Calu3 (cell line): ENCODE results near the gene SYN1. TPM values are rescaled to one million over a fixed set of nuclear protein-coding genes. Genes with fewer than 3 reads are reported as not detected.

ENCODE experiments used
- BruUV-seq: library from RNA; stranded (reverse); fragments of 400-500 nt; replicated peaks from 2 replicates; lab custom pipeline; 2021; lab: Mats Ljungman, UMichigan
- CTCF ChIA-PET: fragments of 300-600 bp; sonication (Branson Sonifier 250); formaldehyde crosslinking; loops from one replicate; lab custom pipeline; 2022; ENCODE audit warnings: antibody characterized with exemption; lab: Charles Lee
- DNase-seq: peaks from one replicate; pipeline ENCODE4 v3.0.0; 2022
- H3K27ac Mint-ChIP-seq: one replicate; pipeline ENCODE4 v1.8.0; 2022; ENCODE audit warnings: mixed read lengths; ENCODE audit not compliant: unreplicated experiment
- H3K27me3 Mint-ChIP-seq: one replicate; pipeline ENCODE4 v1.8.0; 2022; ENCODE audit warnings: mixed read lengths; ENCODE audit not compliant: unreplicated experiment
- H3K36me3 Mint-ChIP-seq: one replicate; pipeline ENCODE4 v1.8.0; 2022; ENCODE audit warnings: mild to moderate bottlenecking, moderate library complexity, mixed read lengths; ENCODE audit not compliant: insufficient read depth, unreplicated experiment
- H3K4me1 Mint-ChIP-seq: one replicate; pipeline ENCODE4 v1.8.0; 2022; ENCODE audit warnings: mild to moderate bottlenecking, low read depth, mixed read lengths; ENCODE audit not compliant: unreplicated experiment
- H3K4me3 Mint-ChIP-seq: one replicate; pipeline ENCODE4 v1.8.0; 2022; ENCODE audit warnings: mild to moderate bottlenecking, low read depth, moderate library complexity, mixed read lengths; ENCODE audit not compliant: unreplicated experiment
- H3K9me3 Mint-ChIP-seq: one replicate; pipeline ENCODE4 v1.8.0; 2022; ENCODE audit warnings: low read depth, mixed read lengths; ENCODE audit not compliant: unreplicated experiment
- intact Hi-C: fragments of 100-400 bp; cut with micrococcal nuclease; formaldehyde crosslinking; loops from one replicate; pipeline ENCODE4 v1.10.0; 2022; ENCODE audit not compliant: unreplicated experiment
- microRNA-seq: library from miRNA; unstranded; fragments of <30 nt; microRNA quantifications from one replicate; pipeline ENCODE4 v1.2.0, GENCODE V29; 2022
- total RNA-seq: library from RNA; stranded (reverse); gene quantifications from 2 replicates; pipeline ENCODE4 v1.2.3, GENCODE V29; 2022
- TF ChIP-seq, protein P1 (sequence below): fragments of 200-600 bp; IDR thresholded peaks from one replicate; pipeline ENCODE4 v1.8.0; 2022; ENCODE audit warnings: antibody characterized with exemption; ENCODE audit not compliant: unreplicated experiment

SYN1 gene
- total RNA-seq, 1 experiment from 2014 or later, result 0.21 TPM

DNA sequence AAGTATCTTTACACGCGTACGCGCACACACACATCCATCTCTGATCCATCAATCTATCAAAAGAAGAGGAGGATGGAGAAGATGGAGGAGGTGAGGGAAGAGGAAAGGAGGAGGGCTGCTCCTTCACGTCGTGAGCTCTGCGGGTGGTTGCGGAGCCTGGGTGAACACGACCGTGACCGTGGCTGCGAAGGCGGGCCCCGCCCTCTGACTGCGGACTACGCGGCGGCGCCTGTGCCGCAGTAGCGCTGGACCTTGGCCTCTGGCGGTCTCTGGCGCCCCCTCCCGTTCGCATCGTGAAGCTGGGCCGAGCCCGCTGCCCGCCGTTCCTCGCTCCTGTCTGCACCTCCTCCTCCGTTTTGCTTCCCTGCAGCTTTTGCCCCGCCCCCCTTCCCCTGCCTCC lies 96.4 kb downstream of the SYN1 start:
- Mint-ChIP-seq H3K27ac (no peak overlapping the region), H3K27me3 (no peaks in the 10 kb centered on the region), H3K9me3 (no peaks in the 10 kb centered on the region), H3K4me3 (peak overlapping the region; percentile 59), H3K4me1 (no peaks in the 10 kb centered on the region), H3K36me3 (peaks cover 10% of the 10 kb centered on the region)
- no TSS peak for BruUV-seq
- DNase-seq, result peak; percentile 91
- intact Hi-C loops, result loop anchor here (1.0 kb wide), 1 partner anchor 330 kb away; the partner anchor contains the start of gene UBA1
- CTCF ChIA-PET, result interaction anchor here (0.5 to 2.2 kb wide), 7 partner anchors 26 to 378 kb away, joined by 3 to 9 read pairs (median 5); partner anchors contain the start of genes NDUFB11 and RBM10
- TF ChIP-seq, protein P1, sequence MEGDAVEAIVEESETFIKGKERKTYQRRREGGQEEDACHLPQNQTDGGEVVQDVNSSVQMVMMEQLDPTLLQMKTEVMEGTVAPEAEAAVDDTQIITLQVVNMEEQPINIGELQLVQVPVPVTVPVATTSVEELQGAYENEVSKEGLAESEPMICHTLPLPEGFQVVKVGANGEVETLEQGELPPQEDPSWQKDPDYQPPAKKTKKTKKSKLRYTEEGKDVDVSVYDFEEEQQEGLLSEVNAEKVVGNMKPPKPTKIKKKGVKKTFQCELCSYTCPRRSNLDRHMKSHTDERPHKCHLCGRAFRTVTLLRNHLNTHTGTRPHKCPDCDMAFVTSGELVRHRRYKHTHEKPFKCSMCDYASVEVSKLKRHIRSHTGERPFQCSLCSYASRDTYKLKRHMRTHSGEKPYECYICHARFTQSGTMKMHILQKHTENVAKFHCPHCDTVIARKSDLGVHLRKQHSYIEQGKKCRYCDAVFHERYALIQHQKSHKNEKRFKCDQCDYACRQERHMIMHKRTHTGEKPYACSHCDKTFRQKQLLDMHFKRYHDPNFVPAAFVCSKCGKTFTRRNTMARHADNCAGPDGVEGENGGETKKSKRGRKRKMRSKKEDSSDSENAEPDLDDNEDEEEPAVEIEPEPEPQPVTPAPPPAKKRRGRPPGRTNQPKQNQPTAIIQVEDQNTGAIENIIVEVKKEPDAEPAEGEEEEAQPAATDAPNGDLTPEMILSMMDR, result peak; percentile 74

Small RNA genes lying within 50 kb of the gene (microRNA-seq; reads per million reads assigned to microRNA genes)
- not detected for gene MIR4769

Other genes with a start within 250 kb of the SYN1 start
- gene ZNF157, start 249.3 kb downstream of the SYN1 start, total RNA-seq, result not detected in 2 replicates
- gene ZNF41, start 136.6 kb downstream of the SYN1 start, total RNA-seq, result 10.8 and 12.2 TPM in 2 replicates
- 79.2 and 84.4 TPM in 2 replicates for gene ARAF, start 58.7 kb downstream of the SYN1 start, total RNA-seq
- gene TIMP1, start 37.4 kb downstream of the SYN1 start, total RNA-seq, result 143 and 188 TPM in 2 replicates
- gene CFP, start 10.1 kb upstream of the SYN1 start, total RNA-seq, result 1.2 and 1.4 TPM in 2 replicates
- 42.4 and 43.9 TPM in 2 replicates for gene ELK1, start 30.7 kb upstream of the SYN1 start, total RNA-seq
- gene UXT, start 39.3 kb upstream of the SYN1 start, total RNA-seq, result 112 and 116 TPM in 2 replicates
- 10.5 and 10.7 TPM in 2 replicates for gene ZNF81, start 217.0 kb upstream of the SYN1 start, total RNA-seq